ENCODE measurements around the gene CXCR3.

CXCR3 gene

GRCh38 chrX:71638409-71638808 lies 20.1 kb upstream of the CXCR3 start:
- no peaks in the 10 kb centered on the region for H4K20me1 ChIP-seq (ENCODE audit: insufficient read depth)
- no peak overlapping the region for H3K4me2 ChIP-seq
- no peaks in the 10 kb centered on the region for H3K79me2 ChIP-seq (ENCODE audit: insufficient read depth, low read depth)
- TF ChIP-seq, protein P1, sequence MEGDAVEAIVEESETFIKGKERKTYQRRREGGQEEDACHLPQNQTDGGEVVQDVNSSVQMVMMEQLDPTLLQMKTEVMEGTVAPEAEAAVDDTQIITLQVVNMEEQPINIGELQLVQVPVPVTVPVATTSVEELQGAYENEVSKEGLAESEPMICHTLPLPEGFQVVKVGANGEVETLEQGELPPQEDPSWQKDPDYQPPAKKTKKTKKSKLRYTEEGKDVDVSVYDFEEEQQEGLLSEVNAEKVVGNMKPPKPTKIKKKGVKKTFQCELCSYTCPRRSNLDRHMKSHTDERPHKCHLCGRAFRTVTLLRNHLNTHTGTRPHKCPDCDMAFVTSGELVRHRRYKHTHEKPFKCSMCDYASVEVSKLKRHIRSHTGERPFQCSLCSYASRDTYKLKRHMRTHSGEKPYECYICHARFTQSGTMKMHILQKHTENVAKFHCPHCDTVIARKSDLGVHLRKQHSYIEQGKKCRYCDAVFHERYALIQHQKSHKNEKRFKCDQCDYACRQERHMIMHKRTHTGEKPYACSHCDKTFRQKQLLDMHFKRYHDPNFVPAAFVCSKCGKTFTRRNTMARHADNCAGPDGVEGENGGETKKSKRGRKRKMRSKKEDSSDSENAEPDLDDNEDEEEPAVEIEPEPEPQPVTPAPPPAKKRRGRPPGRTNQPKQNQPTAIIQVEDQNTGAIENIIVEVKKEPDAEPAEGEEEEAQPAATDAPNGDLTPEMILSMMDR (conservative IDR thresholded peaks at IDR 0.05; ENCODE audit: low read depth, low read length) = no peak
- H3K27me3 ChIP-seq (ENCODE audit: insufficient read depth, low read depth) = no peaks in the 10 kb centered on the region
- H3K4me3 ChIP-seq (IDR thresholded peaks at IDR 0.05; ENCODE audit: insufficient read depth, low read depth, low read length) = no peak overlapping the region
- no peak overlapping the region for H3K27ac ChIP-seq
- H2AFZ ChIP-seq (ENCODE audit: low read depth) = no peak overlapping the region
- no peaks in the 10 kb centered on the region for H3K36me3 ChIP-seq (ENCODE audit: insufficient read depth)
- no peaks in the 10 kb centered on the region for H3K4me1 ChIP-seq (ENCODE audit: low read depth, poor library complexity, severe bottlenecking)
- no peak overlapping the region for H3K9ac ChIP-seq

- H4K20me1 ChIP-seq (ENCODE audit: insufficient read depth) = no peaks in the 10 kb centered on the region
- H3K4me2 ChIP-seq = no peak overlapping the region
- TF ChIP-seq, protein P1 (conservative IDR thresholded peaks at IDR 0.05; ENCODE audit: low read depth, low read length) = no peak
- no peak overlapping the region for H3K4me3 ChIP-seq (IDR thresholded peaks at IDR 0.05; ENCODE audit: insufficient read depth, low read depth, low read length)
- H3K9ac ChIP-seq = no peak overlapping the region
- no peaks in the 10 kb centered on the region for H3K4me1 ChIP-seq (ENCODE audit: low read depth, poor library complexity, severe bottlenecking)
- H3K27ac ChIP-seq = no peak overlapping the region
- no peak overlapping the region for H2AFZ ChIP-seq (ENCODE audit: low read depth)
- H3K36me3 ChIP-seq (ENCODE audit: insufficient read depth) = no peaks in the 10 kb centered on the region
- no peaks in the 10 kb centered on the region for H3K27me3 ChIP-seq (ENCODE audit: insufficient read depth, low read depth)
- H3K79me2 ChIP-seq (ENCODE audit: insufficient read depth, low read depth) = no peaks in the 10 kb centered on the region
Measured at GRCh38 chrX:71637848-71638247, 19.5 kb upstream of the CXCR3 start.

- no peaks in the 10 kb centered on the region for H3K36me3 ChIP-seq (ENCODE audit: insufficient read depth)
- H2AFZ ChIP-seq (ENCODE audit: low read depth) = no peak overlapping the region
- no peak overlapping the region for H3K4me3 ChIP-seq (IDR thresholded peaks at IDR 0.05; ENCODE audit: insufficient read depth, low read depth, low read length)
- no peak overlapping the region for H3K4me2 ChIP-seq
- no peaks in the 10 kb centered on the region for H3K4me1 ChIP-seq (ENCODE audit: low read depth, poor library complexity, severe bottlenecking)
- no peaks in the 10 kb centered on the region for H3K27me3 ChIP-seq (ENCODE audit: insufficient read depth, low read depth)
- no peak overlapping the region for H3K9ac ChIP-seq
- no peaks in the 10 kb centered on the region for H3K79me2 ChIP-seq (ENCODE audit: insufficient read depth, low read depth)
- no peak overlapping the region for H3K27ac ChIP-seq
- no peaks in the 10 kb centered on the region for H4K20me1 ChIP-seq (ENCODE audit: insufficient read depth)
- TF ChIP-seq, protein P1 (conservative IDR thresholded peaks at IDR 0.05; ENCODE audit: low read depth, low read length) = no peak
Measured at GRCh38 chrX:71637253-71637618, 18.9 kb upstream of the CXCR3 start.

DNA sequence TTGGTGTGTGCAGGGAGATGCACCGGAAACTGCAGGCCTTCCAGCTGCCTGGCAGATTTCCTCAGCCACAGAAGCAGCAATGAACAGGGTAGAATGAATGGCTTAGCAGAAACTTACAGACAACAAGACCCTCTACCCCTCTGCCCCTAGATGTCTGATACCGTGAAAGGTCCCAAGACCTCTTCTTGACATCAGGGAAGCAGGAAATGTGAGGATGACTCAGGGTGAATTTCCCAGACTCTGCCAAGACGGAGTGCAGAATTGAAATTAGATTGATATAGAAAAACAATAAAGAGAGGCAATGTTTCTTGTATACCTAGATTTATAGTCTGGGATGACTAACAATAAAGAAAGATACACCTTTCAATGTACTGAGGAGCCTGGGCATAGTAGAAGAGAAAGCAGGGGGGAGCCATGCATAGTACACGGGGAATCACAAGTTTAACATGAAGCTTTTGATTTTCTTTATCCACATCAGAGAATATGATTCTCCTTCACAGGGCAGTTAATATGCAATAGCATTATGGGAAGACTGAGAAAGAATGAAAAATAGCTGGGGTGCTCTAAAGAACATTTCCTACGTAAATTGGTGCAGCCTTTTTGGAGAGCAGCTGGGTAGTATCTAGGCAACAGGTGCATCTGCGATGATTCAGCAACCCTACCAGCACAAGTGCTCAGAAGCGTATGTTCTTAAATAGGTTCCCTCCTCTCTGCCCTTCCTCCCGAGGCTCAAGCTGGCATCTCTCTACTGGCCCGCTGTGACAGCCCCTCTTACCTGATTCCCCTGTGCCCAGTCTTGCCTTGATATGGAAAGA lies 18.3 kb upstream of the CXCR3 start:
- Histone ChIP-seq H3K4me2 (no peak overlapping the region), H3K4me1 (ENCODE audit: low read depth, poor library complexity, severe bottlenecking) (no peaks in the 10 kb centered on the region), H3K79me2 (ENCODE audit: insufficient read depth, low read depth) (no peaks in the 10 kb centered on the region), H3K4me3 (IDR thresholded peaks at IDR 0.05; ENCODE audit: insufficient read depth, low read depth, low read length) (no peak overlapping the region), H2AFZ (ENCODE audit: low read depth) (no peak overlapping the region), H3K9ac (no peak overlapping the region), H3K27me3 (ENCODE audit: insufficient read depth, low read depth) (no peaks in the 10 kb centered on the region), H4K20me1 (ENCODE audit: insufficient read depth) (no peaks in the 10 kb centered on the region), H3K36me3 (ENCODE audit: insufficient read depth) (no peaks in the 10 kb centered on the region), H3K27ac (no peak overlapping the region)
- TF ChIP-seq, protein P1 (conservative IDR thresholded peaks at IDR 0.05; ENCODE audit: low read depth, low read length) = no peak
